Left forelimb (tissue), 1 donor: Measurements from ENCODE around the gene NOX5.

Experiments used
- DNase-seq: peaks from one replicate; pipeline ENCODE4 v3.0.0-alpha.2; 2018; ENCODE audit warnings: low spot score

The NOX5 gene

GRCh38 chr15:69081310-69082004 lies 67.0 kb downstream of the NOX5 start:
- peak; percentile 87 for DNase-seq

- no peak for DNase-seq
Measured at GRCh38 chr15:69082021-69082502, 67.6 kb downstream of the NOX5 start.

- DNase-seq, result no peak
Measured at GRCh38 chr15:69082554-69082953, 68.1 kb downstream of the NOX5 start.

- DNase-seq, result no peak
Measured at GRCh38 chr15:69084404-69085030, 70.0 kb downstream of the NOX5 start.

- no peak for DNase-seq
Measured at GRCh38 chr15:69085325-69086081, 71.0 kb downstream of the NOX5 start.

- no peak for DNase-seq
Measured at GRCh38 chr15:69086427-69087204, 72.1 kb downstream of the NOX5 start.

GRCh38 chr15:69087366-69087976 lies 73.0 kb downstream of the NOX5 start:
- no peak for DNase-seq

- no peak for DNase-seq
Measured at GRCh38 chr15:69088300-69088965, 73.9 kb downstream of the NOX5 start.

GRCh38 chr15:69089258-69089657 lies 74.8 kb downstream of the NOX5 start:
- no peak for DNase-seq

GRCh38 chr15:69090197-69090948 lies 75.9 kb downstream of the NOX5 start:
- DNase-seq, result no peak

- DNase-seq, result no peak
Measured at GRCh38 chr15:69091654-69092053, 77.2 kb downstream of the NOX5 start.

GRCh38 chr15:69092159-69092558 lies 77.7 kb downstream of the NOX5 start:
- DNase-seq, result no peak

GRCh38 chr15:69093127-69093526 lies 78.6 kb downstream of the NOX5 start:
- DNase-seq, result no peak

- no peak for DNase-seq
Measured at GRCh38 chr15:69093614-69094013, 79.1 kb downstream of the NOX5 start.

- DNase-seq, result no peak
Measured at GRCh38 chr15:69094124-69094921, 79.8 kb downstream of the NOX5 start.

GRCh38 chr15:69095274-69095673 lies 80.8 kb downstream of the NOX5 start:
- no peak for DNase-seq

- DNase-seq, result no peak
Measured at GRCh38 chr15:69096196-69096595, 81.7 kb downstream of the NOX5 start.

GRCh38 chr15:69096626-69097025 lies 82.1 kb downstream of the NOX5 start:
- DNase-seq, result no peak

- DNase-seq, result no peak
Measured at GRCh38 chr15:69098771-69099170, 84.3 kb downstream of the NOX5 start.

- DNase-seq, result no peak
Measured at GRCh38 chr15:69099941-69100340, 85.4 kb downstream of the NOX5 start.
